HG03175 (cell line): ENCODE data around the gene TSPOAP1.

ENCODE experiments used
- ATAC-seq: cut with Tn5 transposase; IDR thresholded peaks from one replicate; pipeline ENCODE4 v1.9.1; 2021; ENCODE audit warnings: mild to moderate bottlenecking, moderate library complexity; ENCODE audit not compliant: unreplicated experiment

TSPOAP1 gene

DNA sequence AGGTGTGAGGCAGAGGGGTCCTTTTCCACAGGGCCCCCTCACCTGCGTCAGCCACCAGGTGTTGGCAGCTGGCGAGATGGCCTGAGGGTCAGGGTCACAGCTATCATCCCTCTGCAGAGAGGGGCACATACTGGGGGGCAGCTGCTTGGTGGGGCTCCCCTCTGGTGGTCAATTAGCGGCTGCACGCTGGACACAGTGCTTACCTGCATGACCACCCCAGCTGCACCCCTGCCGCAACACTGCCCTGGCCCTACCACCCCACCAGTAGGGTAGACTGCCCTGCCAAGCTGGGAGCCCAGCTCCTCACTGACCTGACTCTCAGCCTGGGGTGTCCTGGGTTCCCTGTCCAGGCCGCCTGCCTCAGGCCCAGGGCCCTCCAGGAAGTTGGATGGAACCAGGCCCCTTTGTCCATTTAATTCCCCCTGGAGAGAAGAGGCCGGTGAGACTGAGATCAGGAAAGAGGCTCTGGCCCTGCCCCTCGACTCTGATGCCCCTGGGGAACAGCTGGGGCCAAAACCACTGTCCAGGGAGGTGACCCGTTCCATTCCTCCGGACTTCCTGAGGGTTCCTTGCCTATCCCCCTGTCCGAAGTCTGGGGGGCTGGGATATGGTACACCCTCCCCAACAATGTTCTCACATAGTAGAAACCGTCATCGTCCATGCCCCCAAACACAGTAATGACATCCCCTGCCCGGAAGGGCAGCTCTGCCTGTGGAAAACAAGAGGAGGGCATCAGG is 23.7 kb downstream of the TSPOAP1 start:
- ATAC-seq: no peak

DNA sequence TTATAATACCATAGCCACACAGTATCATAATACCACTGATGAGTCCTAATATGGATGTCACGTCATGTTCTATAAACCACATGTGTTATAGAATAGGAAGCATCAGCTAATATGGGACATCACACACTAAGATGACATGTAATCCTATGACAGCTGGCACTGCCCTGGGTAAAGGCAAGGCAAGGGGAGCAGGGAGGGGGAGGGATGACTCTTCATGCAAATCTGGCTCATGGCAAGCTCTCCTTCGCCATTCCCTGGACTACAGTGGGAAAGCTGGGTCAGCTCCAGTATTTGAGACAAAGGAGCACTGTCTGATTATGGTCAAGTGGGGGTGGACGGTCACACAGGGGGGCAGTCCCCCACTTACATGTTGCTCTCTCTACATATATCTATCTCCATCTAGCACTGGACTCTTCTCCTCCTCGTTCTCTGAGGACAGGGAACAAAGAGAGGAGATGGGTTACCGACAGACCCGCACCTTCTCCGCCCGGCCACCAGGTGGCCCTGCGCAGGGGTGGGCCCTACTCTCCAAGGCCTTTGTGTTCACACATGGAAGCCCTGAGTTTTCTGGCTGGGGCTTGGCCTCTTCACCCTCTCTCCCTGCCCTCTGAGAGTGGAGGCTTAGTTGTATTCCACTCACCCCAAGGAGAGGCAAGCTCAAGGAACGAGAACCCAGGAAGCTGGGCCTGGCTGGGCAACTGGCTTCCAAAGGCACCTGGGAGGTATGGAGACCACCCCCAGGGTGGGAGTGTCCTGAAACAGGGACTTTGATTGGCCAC is 24.4 kb downstream of the TSPOAP1 start:
- no peak for ATAC-seq

DNA sequence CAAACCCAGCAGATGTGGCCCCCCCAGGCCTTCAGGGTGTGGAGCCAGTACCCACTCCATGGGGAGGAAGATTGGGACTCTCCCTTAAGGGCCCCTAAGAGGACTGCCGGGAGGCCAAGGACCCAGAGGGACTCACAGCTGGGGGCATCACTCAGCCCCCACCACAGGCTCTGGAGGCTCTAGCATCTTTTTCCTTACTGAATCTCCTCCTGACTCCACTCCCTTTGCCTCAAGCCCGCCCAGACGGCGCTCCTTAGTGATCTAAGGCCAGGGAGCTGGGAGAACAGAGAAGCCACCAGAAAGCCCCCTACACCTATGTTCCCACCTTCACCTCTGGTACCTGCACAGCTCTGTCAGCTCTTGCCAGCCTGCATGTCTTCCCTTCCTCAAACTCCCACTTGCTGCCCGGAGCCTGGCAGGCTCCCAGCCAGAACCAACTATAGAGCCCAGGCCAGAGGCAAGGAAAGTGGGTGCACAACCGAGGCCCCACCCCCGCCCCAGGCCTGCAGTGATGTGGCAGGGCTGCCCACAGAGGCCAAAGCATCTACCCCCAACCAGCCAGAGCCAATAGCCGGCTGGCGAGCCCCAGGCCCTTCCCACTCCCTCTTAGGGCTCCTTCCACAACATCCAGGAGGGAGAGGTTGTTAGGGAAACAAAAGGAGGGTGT is 25.5 kb downstream of the TSPOAP1 start:
- ATAC-seq: no peak

DNA sequence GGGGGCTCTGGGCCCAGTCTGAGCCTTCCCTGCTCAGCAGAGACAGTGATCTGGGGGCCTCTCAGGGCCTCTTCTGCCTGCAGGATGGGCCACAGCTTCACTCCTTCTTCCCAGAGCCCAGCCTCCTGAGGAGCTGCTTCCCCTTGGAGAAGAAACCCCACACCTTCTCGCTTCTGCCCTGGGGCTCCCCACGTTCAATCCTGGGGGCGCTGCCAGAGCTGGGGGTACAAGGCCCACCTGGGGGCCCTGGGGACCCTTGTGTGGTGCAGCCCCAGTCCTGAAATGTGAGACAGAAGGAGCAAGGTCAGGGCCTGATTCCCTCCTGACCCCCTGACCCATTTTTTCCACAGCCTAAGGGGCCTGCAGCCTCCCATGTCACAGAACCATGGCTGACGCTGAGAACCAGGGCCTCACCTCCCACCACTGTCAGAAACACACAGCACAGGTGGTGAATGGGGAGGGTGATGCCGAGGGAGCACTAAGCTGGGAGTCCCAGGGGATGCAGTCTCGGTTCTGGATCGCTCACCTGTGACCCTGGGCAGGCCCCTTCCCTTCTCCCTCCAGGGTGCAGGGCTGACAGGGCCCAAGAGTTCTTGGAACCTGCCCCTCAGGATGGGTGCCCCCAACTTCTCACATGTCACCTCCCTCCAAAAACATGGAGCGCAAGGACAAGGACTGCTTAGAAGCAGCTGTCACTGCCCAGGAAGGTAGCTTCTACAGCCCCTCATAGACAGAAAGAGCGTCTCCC is 26.2 kb downstream of the TSPOAP1 start:
- no peak for ATAC-seq

DNA sequence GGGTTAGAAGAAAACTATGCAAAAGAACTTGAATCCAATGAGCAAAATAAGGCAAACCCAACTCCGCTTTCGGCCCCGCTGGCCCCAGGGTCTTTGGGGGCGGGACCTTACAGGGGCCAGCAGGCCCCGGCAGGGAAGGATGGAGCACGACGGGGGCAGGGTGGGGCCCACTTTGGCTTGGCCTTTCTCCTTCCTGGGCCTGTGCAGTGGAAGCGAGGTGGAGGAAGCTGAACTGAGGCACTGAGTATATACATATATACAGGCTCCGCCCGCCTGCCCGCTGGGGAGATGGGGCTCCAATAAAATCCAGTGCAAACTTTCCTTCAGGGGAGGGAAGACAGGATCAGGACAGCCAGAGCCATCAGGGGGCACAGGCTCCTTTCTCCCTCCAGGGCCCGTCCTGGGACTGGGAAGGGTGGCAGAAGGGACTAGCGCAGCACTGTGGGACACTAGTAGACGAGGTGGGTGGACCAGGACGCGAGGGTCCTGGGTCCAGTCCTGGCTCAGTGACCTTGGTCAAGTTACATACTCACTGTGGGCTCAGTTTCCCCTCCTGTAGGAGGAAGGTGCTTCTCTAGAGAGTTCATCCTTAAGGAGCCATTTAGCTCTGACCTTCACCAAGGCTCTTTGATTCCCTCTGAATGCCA is 27.0 kb downstream of the TSPOAP1 start:
- no peak for ATAC-seq

DNA sequence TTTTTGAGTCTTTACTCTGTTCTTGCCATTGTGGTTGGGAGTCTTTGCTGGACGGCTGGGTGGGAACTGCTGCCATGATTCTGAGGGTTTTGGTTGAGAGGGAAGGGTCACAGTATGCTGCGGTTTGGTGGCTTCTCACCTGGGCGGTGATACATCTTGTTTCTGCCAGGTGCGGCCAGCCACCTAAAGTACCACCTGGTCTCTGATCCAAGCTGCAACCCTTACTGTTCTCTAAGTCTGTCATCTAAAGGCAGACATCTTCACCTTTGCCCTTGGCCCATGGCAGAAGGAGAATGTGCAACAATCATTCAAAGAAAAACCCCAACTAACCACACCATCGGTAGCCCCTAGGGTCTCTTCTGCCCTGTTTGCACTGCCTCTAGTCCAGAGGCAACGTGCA is 28.3 kb downstream of the TSPOAP1 start:
- ATAC-seq: no peak

DNA sequence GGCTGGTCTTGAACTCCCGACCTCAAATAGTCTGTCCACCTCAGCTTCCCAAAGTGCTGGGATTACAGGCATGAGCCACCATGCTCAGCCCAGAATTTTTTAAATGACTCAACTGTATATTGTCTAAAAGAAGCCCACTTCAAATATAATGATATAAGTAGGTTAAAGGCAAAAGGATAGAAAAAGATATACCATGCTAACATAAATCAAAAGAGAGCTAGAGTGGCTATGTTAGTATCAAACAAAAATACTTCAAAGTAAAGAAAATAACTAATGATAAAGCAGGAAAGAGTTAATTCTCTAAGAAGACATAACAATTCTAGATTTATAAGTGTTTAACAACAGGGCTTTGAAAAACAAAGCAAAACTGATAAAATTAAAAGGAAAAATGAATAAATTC is 34.6 kb downstream of the TSPOAP1 start:
- ATAC-seq: no peak

DNA sequence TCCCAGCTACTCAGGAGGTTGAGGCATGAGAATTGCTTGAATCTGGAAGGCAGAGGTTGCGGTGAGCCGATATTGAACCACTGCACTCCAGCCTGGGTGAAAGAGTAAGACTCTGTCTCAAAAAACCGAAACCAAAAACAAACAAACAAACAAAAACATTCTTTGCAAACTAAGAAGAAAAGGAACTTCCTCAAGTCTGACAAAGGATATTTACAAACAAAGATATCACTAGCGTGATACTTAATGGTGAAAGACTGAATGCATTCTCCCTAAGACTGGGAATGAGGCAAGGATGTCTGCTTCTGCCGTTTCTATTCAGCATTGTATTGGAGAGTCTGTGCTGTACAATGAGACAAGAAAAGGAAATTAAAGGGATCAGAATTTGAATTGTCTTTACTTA is 37.3 kb downstream of the TSPOAP1 start:
- ATAC-seq: no peak

DNA sequence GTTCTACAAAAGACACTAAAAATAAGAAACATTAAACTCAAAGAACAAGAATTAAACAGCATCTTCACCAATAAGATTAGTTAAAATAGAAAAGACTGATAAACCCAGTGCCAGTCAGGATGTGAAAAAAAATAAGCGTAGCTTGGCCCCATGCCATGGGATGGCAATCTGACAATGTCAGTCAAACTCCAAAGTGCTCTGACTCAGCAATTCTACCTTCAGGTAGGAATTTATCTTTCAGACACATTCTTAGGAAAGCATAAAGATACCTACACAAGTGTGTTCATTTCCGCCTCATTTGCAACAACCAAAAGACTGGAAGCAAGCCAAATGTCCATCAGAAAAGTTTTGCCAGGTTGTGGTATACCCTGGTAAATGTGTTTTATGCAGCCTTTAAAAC is 38.7 kb downstream of the TSPOAP1 start:
- ATAC-seq: no peak

DNA sequence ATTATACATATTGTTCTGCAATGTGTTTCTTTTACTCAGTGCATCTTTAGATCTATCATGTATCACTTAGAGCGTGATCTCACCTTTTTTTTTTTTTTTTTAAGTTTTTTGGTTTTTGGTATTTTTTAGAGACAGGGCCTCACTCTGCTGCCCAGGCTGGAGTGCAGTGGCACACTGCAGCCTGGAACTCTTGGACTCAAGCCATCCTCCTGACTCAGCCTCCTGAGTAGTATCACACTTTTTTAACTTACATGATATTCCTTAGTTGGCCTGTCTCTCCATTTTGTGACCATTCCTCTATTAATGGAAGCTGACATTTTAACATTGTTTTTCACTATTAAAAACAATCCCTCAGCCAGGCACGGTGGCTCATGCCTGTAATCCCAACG is 43.2 kb downstream of the TSPOAP1 start:
- no peak for ATAC-seq

DNA sequence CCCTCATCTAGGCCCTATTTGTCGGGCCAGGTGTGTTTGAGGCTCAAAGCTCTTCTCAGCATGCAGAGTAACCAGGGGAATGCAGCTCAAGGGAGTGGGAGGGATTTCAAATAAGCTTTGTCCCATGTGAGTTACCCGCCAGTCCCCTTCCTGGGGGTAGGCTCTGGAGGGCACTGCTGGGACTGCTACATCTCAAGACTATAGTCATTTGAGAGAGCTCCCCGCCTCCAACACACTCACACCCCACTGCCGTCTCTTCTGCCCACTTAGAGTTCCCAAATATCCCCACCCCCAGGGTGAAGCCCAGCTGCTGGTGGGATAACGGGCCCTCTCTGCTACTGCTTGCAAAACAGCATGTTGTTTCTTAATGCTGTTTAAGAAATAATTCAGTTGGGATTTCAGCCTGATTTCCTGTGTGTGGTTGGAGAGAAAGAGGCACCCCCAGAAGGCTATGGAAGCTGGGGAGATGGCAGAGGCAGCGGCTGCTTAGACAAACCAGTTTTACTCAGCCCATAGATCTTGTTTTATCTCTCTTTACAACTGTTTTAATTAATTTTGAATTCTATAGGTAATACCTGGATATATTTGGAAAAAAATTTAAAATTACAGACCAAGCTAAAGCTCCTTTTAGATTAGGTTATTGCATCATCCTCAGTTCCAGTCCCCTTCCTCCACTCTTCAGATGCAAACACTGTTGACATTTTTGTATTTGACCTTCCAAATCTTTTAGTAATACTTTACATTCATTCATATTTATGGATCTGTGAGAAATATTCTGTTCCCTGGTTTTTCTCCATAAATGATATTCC is 43.8 kb downstream of the TSPOAP1 start:
- no peak for ATAC-seq

DNA sequence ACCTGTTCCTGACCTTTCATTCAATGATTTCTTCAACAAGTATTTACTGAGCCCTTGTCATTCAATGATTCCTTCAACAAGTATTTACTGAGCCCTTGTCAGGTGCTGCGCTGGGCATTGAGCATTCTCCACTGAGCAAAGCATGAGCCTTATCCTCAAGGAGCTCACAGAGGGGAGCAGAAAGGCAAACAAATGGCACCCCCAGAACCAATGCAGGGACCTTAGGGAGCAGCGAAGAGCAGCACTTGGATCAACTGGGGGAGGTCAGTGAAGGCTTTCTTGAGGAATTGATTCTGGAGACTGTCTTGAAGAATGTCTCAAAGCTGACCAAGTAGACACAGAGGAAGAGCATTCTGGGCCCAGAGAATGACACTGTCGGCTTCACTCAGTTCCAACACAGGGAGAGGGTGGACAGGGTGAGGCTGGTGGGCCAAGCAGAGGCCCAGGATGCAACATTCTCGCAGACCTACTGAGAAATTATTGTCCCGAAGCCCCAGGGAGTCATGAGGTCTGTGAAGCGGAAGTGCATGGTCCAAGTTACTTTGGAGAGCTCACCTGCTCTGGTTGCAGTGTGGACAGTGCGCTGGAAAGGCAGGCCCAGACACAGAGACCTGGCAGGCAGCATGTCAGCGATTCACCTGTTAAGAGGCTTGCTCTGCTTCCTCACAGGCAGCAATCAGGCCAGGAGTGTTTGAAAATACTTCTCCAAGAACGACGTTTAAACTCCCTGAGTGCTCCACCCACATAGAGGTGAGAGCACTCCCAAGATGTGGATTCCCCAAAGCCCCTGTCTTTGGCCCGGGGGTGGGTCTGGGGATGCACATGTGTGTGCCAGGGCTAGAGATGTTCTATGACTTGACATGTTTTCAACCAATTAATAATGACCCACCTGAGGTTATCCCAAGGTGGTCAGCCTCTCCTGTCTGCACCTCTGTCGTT is 44.7 kb downstream of the TSPOAP1 start:
- ATAC-seq: no peak

DNA sequence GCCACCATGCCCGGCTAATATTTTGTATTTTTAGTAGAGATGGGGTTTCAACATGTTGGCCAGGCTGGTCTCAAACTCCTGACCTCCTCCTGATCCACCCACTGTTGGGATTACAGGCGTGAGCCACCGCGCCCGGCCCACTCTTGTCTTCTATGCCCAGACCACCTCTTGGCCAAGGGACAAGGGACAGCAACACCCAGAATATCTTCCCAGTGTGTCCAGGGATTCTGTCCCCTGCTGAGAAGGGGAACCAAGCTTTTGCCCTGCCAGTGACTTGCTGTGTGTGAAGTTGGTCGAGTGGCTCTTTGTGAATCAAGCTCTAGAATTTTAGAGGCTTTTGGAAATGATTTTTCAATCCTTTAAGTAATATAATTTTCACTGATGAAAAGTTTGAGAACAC is 46.2 kb downstream of the TSPOAP1 start:
- ATAC-seq: no peak

DNA sequence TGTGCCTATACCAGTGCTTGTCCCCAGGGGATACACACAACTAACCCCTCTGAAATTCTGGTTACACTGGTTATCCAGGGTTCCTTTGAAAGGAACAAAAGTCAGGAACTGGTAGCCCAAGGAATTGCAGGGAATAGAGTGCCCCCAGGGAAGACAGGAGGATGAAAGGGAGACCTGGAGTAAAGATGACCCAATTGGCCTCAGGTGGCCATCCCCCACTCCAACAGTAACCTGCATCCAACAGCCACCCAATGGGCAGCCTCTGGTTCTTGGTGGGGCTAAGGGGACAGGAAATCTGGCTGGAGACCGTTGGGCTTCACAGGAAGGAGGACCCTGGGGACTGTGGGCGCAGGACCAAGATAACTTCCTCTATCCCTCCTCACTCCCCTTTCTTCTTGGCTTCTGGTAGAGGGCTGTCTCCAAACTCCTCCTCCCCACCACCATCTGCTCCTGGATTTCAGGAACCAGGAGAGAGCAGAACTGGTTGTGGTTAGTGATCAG is 47.0 kb downstream of the TSPOAP1 start:
- no peak for ATAC-seq

DNA sequence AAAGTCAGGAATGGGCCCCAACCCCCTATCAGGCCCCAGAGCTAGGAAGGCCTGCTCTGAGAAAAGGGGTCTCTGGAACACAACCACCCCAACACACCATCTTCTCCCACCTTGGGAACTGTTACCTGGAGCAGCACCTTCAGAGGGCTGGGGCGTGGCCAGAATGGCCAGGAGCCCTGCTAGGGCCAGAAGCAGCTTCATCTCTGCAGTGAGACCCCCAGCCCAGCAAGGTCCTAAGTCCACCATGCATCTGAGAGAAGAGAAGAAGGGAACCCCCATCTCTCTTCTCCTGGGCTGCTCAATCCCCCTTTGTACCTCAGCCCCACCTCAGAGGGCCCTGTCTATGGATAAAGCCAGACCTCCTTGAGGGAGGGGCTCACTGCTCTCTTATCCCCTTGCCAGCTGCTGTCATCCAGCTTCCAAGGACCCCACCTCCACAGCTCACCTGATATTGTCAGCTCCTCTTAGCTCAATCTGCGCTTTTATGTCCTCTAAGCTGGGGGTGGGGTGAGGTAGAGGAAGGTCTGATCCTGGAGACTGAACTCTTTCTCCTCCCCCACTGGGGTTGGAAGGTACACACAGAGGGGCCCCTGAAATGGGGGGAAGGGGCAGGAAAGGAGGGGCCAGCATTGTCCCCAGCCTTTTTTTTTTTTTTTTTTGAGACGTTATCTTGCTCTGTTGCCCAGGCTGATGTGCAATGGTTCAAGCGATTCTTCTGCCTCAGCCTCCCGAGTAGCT is 47.9 kb downstream of the TSPOAP1 start, which contains the start of gene MPO:
TSS of gene MPO (minus strand) at position 456 of the 738 bp plus-strand sequence. CDS start at position 279, 177 bp downstream.
- no peak for ATAC-seq

DNA sequence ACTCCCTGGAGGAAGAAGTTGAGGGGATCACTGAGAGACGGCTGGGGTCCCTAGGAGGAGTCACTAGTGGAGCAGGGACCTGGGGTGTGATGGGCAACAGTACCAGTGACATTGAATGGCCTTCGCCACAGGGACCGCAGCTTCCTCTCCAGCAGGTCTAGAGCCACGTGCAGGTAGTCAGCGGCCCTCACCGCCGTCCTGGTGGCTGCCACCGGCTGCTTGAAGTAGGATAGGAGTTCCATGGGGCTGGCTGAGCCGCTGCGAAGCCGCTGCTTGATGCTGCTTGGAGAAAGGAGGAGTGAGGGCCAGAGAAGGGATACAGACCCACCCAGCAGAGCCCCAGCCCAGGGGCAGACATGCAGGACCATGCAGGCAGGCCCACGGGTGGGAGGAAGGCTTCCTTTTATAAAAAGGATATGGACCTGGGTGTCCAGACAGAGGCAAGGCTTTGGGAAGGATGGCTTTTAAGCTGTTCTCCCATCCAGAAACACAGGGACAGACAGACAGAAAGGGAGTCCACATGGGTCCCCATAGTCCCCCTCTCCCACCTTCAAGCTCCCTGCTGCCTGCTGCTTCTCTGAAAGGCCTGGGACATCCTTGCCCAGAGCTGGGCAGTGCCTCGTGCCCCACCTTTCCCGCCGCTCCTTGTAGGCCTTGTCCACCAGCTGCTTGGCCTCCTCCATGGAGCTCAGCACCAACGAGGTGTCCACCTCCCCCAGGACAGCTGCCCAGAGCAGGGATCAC is 48.7 kb downstream of the TSPOAP1 start:
- no peak for ATAC-seq
